AG10803 (cell line): ENCODE results near the gene TRIM39.
A peak's percentile ranks its signal among the peaks of the same experiment; 100 is the strongest.
"Not testable (repeated sequence)": the region's sequence is repeated elsewhere in the genome, so short reads cannot be mapped to it uniquely, and the experiment has no call there.

Experiments
- DNase-seq: peaks from one replicate; pipeline ENCODE4 v3.0.0; 2010; ENCODE audit warnings: low read depth
- H3K4me3 ChIP-seq: 2 replicates; pipeline ENCODE4 v1.5.1; 2011; ENCODE audit warnings: mild to moderate bottlenecking, low read length, control low read depth
- TF ChIP-seq, protein P1 (sequence below): conservative IDR thresholded peaks from 2 replicates; pipeline ENCODE4 v1.5.1; 2011; ENCODE audit warnings: mild to moderate bottlenecking, low read length, control low read depth, inconsistent platforms

The TRIM39 gene

DNA sequence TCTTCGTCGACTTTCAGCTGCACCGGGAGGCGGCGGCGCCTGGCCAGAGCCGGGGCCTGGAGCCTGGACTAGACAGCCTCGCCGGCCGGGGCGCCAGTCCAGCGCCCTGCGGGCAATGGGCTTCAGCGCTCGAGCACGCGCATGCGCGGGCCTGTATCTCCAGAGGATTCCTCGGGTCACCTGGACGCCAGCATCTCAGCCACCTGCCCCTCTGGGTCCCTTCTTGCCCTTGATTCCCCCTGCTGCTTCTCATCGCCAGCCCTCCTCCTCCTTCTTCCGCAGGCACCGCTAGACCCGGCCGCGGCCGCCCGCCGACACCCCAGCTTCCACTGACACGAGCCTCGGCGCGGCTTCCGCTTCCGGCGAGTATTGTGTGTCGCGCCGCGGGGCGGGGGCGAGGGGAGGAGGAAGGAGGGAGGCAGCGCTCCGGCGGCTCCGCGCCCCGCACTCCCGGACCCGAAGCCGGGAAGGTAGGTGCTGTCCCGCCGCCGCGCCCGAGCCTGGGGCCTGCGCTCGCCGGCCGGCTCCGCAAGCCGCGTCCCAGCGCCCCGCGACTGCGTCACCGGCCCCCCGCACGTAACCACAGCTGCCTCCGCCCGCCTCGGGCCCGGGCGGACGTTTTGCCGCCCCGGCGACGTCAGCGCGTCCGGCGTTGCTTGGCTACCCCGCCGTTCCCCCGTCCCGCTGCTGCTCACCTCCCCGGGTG lies at the start of gene TRIM39:
TSS of gene TRIM39 (plus strand) at position 402 of the 706 bp plus-strand sequence. CDS start 2,391 bp downstream, outside the sequence.
- TF ChIP-seq, protein P1, sequence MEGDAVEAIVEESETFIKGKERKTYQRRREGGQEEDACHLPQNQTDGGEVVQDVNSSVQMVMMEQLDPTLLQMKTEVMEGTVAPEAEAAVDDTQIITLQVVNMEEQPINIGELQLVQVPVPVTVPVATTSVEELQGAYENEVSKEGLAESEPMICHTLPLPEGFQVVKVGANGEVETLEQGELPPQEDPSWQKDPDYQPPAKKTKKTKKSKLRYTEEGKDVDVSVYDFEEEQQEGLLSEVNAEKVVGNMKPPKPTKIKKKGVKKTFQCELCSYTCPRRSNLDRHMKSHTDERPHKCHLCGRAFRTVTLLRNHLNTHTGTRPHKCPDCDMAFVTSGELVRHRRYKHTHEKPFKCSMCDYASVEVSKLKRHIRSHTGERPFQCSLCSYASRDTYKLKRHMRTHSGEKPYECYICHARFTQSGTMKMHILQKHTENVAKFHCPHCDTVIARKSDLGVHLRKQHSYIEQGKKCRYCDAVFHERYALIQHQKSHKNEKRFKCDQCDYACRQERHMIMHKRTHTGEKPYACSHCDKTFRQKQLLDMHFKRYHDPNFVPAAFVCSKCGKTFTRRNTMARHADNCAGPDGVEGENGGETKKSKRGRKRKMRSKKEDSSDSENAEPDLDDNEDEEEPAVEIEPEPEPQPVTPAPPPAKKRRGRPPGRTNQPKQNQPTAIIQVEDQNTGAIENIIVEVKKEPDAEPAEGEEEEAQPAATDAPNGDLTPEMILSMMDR: no peak
- H3K4me3 ChIP-seq: peak within 1 kb of the TSS; percentile 97
- DNase-seq: peak; percentile 78

DNA sequence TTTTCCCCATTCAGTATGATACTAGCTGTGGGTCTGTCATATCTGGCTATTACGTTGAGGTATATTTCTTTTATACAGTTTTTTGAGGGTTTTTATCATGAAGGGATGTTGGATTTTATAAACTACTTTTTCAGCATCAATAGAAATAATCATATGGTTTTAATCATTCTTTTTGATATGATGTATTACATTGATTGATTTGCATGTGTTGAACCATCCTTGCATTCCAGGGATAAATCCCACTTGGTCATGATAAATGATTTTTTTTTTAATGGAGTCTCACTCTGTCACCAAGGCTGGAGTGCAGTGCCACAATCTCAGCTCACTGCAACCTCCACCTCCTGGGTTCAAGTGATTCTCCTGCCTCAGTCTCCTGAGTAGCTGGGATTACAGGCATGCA lies 45.7 kb upstream of the TRIM39 start:
- peak; percentile 8 for DNase-seq
- not testable (repeated sequence) for H3K4me3 ChIP-seq

DNA sequence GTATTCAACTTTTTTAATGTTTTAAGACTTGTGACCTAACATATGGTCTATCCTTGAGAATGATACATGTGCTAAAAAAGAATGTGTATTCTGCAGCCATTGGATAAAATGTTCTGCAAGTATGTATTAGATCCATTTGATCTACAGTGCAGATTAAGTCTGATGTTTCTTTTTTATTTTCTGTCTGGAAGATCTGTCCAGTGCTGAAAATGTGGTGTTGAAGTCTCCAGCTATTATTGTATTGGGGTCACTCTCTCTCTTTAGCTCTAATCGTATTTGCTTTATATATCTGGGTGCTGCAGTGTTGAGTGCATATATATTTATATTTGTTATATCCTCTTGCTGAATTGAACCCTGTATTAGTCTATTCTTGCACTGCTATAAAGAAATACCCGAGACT lies 44.2 kb upstream of the TRIM39 start:
- TF ChIP-seq, protein P1: no peak
- no peak for DNase-seq
- no peak overlapping the region for H3K4me3 ChIP-seq

DNA sequence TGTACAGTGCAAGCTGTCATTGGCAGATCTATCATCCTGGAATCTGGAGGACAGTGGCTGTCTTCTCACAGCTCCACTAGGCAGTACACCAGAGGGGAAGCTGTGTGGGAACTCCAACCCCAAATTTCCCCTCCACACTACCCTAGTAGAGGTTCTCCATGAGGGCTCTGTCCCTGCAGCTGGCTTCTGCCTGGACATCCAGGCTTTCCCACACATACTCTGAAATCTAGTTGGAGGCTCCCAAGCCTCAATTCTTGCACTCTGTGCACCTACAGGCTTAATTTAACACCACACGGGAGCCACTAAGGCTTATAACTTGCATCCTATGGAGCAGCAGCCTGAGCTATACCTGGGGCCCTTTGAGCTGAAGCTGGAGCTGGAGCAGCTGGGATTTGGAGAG lies 43.0 kb upstream of the TRIM39 start:
- no peak overlapping the region for H3K4me3 ChIP-seq
- DNase-seq: no peak
- TF ChIP-seq, protein P1: no peak

DNA sequence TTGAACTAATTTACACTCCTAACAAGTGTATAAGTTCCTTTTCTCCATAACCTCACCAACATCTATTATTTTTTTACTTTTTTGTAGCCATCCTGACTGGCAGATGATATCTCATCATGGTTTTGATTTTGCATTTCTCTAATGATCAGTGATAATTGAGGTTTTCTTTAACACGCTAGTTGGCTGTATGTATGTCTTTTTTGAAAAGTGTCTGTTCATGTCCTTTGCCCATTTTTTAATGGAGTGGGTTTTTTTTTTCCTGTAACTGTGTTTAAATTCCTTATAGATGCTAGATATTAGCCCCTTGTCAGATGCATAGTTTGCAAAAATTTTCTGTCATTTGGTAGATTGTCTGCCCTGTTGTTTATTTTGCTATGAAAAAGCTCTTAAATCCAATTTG lies 39.6 kb upstream of the TRIM39 start:
- H3K4me3 ChIP-seq: no peak overlapping the region
- no peak for DNase-seq
- TF ChIP-seq, protein P1: no peak

DNA sequence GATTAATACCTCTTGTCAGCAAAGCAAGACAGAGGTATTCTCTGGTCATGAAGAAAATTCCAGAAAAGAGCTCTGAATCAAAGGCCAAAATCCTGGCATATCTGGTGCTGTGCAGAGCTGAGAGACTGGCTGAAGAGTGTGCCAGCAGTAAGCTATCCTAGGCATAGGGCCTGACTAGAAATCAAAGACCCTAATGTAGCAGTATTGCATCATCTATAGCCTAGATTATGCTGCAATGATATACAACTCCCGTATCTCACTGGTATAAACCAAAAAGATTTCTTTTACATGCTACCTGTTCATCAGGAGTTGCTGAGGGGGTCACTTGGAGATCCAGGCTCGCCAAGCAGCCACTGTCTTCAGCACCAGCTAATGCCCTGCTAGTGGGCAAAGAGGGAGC lies 30.9 kb upstream of the TRIM39 start:
- TF ChIP-seq, protein P1: no peak
- no peak for DNase-seq
- H3K4me3 ChIP-seq: no peak overlapping the region

DNA sequence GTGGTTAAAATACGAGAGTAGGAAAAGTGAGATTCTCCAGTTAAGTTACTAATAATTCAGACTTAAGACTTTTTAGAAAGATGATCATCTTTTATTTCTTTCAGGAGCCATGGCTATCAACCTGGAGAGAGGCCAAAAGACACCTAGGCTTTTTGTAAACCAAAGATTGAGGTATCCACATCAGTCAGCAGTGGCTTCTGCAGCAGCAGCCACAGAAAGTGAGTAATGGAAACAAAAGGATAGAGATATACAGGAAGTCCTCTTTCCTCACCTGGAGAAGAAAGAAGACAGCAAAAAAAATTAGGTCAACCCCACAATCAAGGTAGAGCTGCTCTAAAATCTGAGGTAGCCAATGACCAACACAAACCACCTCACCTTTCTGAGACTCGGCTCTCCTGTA lies 22.7 kb upstream of the TRIM39 start:
- TF ChIP-seq, protein P1: no peak
- no peak for DNase-seq
- no peak overlapping the region for H3K4me3 ChIP-seq

DNA sequence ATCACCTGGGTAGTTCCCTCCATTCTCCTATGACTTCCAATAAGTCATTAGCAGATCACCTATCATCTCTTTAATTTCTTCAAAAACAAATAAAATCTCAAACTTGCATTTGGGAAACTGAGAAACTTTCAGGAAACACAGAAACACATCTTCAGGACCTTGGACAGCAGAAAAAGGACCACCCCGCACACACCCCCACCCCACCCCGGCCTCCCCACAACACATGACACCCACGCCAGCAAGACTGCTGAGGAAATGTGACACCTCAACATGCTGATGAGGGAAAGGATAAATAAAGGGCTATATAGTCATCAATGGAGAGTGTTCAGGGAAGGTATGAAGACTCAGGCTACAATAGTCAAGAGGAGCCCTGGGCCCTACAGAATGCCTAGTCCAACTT lies 15.6 kb upstream of the TRIM39 start:
- TF ChIP-seq, protein P1: no peak
- no peak overlapping the region for H3K4me3 ChIP-seq
- no peak for DNase-seq
